Heart left ventricle (tissue), 13 donors: ENCODE results near the gene GRIP2.

ENCODE experiments used
- POLR2A ChIP-seq, 2 donors: fragments of 450-650 bp; IDR thresholded peaks; one replicate each; pipeline ENCODE4 v1.6.1; 2017; ENCODE audit warnings: antibody characterized with exemption in 2 of 2, mild to moderate bottlenecking in 2 of 2, moderate library complexity in 2 of 2
- TF ChIP-seq, protein P1 (sequence below), 12 donors: fragments of 200-600 bp; sonication (generic) in 4 of 12; IDR thresholded peaks; one replicate each; pipeline versions ENCODE4 v1.5.0 to v1.8.0; 2018 to 2022; ENCODE audit warnings: antibody characterized with exemption in 12 of 12, mild to moderate bottlenecking in 5 of 12
- donor health status: ischemic (EF 13 %, LVEDD 7.1; RV severe dilation, severe dysfunction).
- donor health status: DM: no; HTN: yes; CAD: no.
- donor health status: DM: no; HTN: no; CAD: no.
- donor health status: ischemic (EF 25% LVEDD 6.9; RV normal size, moderate dysfunction).
- donor health status: ischemic (EF 25% LVEDD 5.7; RV mildly dilated, moderate dysfunction).
- donor health status: ischemic (EF 35%, LVEDD 5.7; RV mildly dilated, moderate dysfunction).
- donor health status: nonischemic (EF 11% LVEDD 7.7; RV severe dilation, severe dysfunction).
- donor health status: DM: yes; HTN: yes; CAD: no.
- donor health status: PGD.
- donor health status: ischemic (EF 29% LVEDD 5.4; RV normal size, mild dysfunction).
- donor health status: nonischemic (EF 23%, LVEDD 6.1; RV moderate dilation, normal function).

DNA sequence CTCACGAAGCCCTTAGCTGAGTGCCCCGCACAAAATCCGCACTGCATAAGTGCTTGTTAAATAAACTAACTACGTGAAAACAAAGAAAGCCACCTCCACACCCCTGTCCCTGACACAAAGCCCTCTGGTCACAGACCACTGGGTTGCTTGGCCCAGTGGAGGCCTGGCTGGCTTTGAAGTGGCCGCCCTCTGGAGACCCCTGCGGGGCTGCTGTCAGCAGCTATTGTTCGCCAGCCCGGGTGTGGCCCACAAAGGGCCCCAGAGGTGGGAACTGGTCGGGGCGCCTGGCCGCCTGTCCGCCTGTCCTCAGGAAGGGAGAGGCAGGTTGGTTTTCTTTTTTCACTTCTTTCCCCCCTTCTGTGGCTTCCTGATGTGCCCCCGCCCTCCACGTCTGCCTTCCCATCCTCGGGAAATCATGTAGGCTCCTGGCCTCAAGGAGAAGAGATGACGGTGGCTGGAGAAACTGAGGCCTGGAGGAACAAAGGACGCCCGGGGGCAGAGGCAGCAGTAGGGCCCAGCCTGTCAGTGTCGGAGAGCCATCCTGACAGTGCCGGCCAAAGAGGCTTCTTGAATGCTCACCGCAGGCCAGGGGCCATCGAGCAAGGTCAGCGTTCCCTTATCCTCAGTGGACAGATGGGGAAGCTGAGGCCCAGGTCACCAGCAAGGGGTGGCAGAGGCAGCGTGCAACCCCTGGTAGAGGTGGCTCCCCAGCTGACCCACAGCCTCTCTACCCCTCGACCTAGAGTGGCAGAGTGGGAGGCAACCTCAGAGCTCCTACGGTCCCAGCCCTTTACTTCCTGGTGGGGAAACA, 76.6 kb downstream of the GRIP2 start:
- TF ChIP-seq, protein P1, sequence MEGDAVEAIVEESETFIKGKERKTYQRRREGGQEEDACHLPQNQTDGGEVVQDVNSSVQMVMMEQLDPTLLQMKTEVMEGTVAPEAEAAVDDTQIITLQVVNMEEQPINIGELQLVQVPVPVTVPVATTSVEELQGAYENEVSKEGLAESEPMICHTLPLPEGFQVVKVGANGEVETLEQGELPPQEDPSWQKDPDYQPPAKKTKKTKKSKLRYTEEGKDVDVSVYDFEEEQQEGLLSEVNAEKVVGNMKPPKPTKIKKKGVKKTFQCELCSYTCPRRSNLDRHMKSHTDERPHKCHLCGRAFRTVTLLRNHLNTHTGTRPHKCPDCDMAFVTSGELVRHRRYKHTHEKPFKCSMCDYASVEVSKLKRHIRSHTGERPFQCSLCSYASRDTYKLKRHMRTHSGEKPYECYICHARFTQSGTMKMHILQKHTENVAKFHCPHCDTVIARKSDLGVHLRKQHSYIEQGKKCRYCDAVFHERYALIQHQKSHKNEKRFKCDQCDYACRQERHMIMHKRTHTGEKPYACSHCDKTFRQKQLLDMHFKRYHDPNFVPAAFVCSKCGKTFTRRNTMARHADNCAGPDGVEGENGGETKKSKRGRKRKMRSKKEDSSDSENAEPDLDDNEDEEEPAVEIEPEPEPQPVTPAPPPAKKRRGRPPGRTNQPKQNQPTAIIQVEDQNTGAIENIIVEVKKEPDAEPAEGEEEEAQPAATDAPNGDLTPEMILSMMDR (IDR thresholded peaks at IDR 0.05): no peak
- no peak for TF ChIP-seq POLR2A (IDR thresholded peaks at IDR 0.05)
